Measurements from ENCODE around the gene ANO1. TPM values are rescaled to one million over a fixed set of nuclear protein-coding genes. Genes with fewer than 3 reads are reported as not detected.

Gene ANO1
- total RNA-seq, 6 experiments from 2014 or later: not detected

DNA sequence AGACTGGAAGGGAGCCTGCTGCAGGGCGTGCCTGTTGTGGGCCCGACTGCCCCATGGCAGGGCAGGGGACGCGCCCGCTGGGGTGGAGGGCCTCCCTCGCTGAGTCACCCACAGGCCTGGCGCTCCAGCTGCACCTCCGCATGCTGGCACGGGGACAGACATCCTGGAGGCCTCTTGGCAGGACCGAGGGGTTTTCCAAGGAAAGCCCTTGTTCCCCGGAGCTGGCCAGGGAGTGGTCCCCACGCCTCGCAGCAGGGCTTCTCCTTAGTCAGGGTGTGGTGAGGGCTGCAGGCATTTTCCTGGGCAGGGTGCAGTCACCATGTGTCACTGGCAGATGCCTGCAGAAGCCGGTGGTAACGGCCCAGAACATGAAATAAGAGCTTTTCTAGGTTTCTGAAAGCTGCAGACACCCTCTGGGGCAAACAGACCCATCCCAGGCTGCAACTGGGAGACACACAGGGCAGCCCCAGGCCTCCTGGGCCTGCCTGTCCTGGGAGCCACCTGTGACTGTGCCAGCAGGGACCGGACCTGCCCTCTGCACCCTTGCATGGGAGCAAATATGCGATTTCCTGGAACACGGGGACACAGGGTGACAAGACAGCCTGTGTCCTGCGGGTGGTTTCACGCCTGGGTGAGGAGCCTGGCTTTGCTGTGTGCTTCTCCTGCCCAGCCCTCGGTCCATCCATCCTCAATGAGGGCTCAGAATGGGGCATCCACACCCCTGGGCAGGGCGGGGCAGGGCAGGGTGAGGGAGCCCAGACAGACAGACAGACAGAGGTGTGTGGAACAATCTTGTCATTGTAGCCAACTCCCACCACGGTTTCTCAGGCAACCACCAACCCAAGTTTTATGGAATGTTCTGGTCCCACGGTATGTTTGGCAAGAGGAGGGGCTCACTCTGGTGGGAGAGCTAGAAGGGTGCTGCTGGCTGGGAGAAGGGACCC lies 81.8 kb downstream of the ANO1 start:
- peaks cover 24% of the 10 kb centered on the region for H3K27me3 Mint-ChIP-seq (ENCODE audit: insufficient read depth)
- no peaks in the 10 kb centered on the region for H3K9me3 Mint-ChIP-seq
- no peak for DNase-seq
- no peak overlapping the region for H3K4me3 Mint-ChIP-seq
- H3K4me1 Mint-ChIP-seq (ENCODE audit: low read depth): no peaks in the 10 kb centered on the region
- no peak overlapping the region for H3K27ac Mint-ChIP-seq
- no peaks in the 10 kb centered on the region for H3K36me3 Mint-ChIP-seq (ENCODE audit: low read depth)
- TF ChIP-seq, protein P1, sequence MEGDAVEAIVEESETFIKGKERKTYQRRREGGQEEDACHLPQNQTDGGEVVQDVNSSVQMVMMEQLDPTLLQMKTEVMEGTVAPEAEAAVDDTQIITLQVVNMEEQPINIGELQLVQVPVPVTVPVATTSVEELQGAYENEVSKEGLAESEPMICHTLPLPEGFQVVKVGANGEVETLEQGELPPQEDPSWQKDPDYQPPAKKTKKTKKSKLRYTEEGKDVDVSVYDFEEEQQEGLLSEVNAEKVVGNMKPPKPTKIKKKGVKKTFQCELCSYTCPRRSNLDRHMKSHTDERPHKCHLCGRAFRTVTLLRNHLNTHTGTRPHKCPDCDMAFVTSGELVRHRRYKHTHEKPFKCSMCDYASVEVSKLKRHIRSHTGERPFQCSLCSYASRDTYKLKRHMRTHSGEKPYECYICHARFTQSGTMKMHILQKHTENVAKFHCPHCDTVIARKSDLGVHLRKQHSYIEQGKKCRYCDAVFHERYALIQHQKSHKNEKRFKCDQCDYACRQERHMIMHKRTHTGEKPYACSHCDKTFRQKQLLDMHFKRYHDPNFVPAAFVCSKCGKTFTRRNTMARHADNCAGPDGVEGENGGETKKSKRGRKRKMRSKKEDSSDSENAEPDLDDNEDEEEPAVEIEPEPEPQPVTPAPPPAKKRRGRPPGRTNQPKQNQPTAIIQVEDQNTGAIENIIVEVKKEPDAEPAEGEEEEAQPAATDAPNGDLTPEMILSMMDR (IDR thresholded peaks at IDR 0.05): no peak

DNA sequence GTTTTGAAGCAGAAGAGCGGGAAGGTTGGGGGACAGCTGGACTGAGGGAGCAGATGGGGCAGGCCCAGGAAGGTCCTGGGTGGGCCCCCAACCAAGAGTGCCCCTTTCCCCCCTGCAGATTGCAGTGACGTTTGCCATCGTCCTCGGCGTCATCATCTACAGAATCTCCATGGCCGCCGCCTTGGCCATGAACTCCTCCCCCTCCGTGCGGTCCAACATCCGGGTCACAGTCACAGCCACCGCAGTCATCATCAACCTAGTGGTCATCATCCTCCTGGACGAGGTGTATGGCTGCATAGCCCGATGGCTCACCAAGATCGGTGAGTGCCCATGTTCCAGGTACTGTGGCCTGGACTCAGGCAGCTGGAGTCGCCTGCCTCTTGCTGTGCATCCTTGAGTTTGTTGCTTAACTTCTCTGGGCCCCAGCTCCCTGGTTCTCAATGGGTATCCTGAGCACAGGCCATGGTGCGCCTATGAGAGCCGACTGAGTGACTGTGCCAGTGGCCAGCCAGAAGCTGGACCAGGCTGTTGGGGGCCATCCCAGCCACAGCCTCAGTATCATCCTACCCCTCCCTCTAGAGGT lies 83.0 kb downstream of the ANO1 start:
- TF ChIP-seq, protein P1 (IDR thresholded peaks at IDR 0.05): no peak
- H3K4me3 Mint-ChIP-seq: no peak overlapping the region
- no peaks in the 10 kb centered on the region for H3K4me1 Mint-ChIP-seq (ENCODE audit: low read depth)
- peaks cover 33% of the 10 kb centered on the region for H3K27me3 Mint-ChIP-seq (ENCODE audit: insufficient read depth)
- no peak overlapping the region for H3K27ac Mint-ChIP-seq
- H3K9me3 Mint-ChIP-seq: no peaks in the 10 kb centered on the region
- DNase-seq: no peak
- H3K36me3 Mint-ChIP-seq (ENCODE audit: low read depth): no peaks in the 10 kb centered on the region

DNA sequence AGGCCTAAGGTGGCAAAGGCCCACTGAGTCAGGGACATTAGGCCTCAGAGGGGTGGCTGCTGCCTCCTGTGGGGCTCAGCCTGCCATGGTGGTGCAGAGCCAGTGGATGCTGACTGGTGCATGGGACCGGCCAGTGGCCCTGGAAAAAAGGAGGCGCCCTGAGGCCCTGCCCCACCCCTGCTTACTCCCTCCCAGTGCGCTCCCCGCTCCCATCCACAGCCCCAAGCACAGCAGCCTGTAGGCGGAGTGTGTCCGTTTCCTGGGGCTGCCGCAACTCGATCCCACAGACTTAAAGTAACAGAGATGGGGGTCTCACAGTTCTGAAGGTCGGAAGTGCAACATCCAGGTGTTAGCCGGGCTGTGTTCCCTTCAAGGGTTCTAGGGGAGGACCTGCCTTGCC lies 86.6 kb downstream of the ANO1 start:
- Mint-ChIP-seq H3K4me3 (no peak overlapping the region), H3K4me1 (ENCODE audit: low read depth) (no peaks in the 10 kb centered on the region), H3K36me3 (ENCODE audit: low read depth) (no peaks in the 10 kb centered on the region), H3K27me3 (ENCODE audit: insufficient read depth) (peaks cover 51% of the 10 kb centered on the region), H3K27ac (no peak overlapping the region), H3K9me3 (no peaks in the 10 kb centered on the region)
- TF ChIP-seq, protein P1 (IDR thresholded peaks at IDR 0.05): no peak
- no peak for DNase-seq

DNA sequence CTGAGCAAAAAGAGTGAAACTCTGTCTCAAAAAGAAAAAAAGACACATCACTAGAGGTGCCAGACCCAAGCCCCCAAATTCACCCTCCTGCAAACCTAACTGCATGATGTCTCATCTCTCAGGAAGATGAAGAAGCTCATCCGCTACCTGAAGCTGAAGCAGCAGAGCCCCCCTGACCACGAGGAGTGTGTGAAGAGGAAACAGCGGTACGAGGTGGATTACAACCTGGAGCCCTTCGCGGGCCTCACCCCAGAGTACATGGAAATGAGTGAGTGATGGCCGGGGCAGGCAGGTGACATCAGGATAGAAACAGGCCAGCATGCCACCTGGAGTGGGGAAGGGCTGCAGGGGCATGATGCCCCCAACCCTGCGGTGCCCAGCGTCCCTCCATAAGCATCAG lies 89.0 kb downstream of the ANO1 start:
- Mint-ChIP-seq H3K4me1 (ENCODE audit: low read depth) (no peaks in the 10 kb centered on the region), H3K27me3 (ENCODE audit: insufficient read depth) (peaks cover 58% of the 10 kb centered on the region), H3K9me3 (no peaks in the 10 kb centered on the region), H3K4me3 (no peak overlapping the region), H3K27ac (no peak overlapping the region), H3K36me3 (ENCODE audit: low read depth) (no peaks in the 10 kb centered on the region)
- DNase-seq: no peak
- TF ChIP-seq, protein P1 (IDR thresholded peaks at IDR 0.05): no peak

DNA sequence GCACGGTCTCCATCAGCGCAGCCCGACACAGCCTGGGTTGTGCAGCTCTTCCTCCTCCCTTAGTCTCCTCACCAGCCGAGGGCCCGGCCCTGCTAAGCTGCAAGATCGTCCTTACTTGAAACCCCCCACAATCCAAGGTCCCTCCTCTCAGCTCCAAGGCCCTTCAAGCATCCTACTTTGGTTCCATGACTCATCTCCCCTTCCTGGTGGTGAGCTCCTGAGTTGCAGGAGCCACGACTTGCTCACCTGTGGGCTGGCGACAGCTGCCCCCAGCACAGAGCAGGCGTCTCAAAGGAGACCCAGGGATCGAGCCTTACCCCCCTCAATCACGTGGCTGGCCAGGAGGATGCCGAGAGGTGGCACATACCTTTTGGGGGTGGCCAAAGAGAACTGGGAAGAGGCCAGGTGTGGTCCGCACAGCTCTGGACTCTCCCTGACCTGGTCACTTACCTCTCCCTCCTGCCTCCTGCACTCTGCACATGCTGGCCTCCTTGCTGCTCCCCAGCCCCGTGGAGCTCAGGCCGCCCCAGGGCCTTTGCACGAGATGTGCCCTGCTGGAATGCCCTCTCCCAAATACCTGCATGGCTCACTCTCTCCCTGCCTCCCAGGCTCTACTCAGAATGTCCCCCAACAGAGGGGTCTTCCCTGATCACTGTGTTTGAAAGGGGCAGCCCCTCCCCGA lies 89.7 kb downstream of the ANO1 start:
- peaks cover 58% of the 10 kb centered on the region for H3K27me3 Mint-ChIP-seq (ENCODE audit: insufficient read depth)
- H3K4me3 Mint-ChIP-seq: no peak overlapping the region
- no peaks in the 10 kb centered on the region for H3K4me1 Mint-ChIP-seq (ENCODE audit: low read depth)
- H3K27ac Mint-ChIP-seq: no peak overlapping the region
- H3K9me3 Mint-ChIP-seq: no peaks in the 10 kb centered on the region
- H3K36me3 Mint-ChIP-seq (ENCODE audit: low read depth): no peaks in the 10 kb centered on the region
- TF ChIP-seq, protein P1 (IDR thresholded peaks at IDR 0.05): no peak; the same call in 1 of the 2 replicates
- DNase-seq: no peak

Data from HFFc6 (cell line).